A549 (cell line): ENCODE data around the gene HNF4A. TPM values are rescaled to one million over a fixed set of nuclear protein-coding genes. Genes with fewer than 3 reads are reported as not detected.

Experiments used
- ATAC-seq, 2 experiments: fragments of 200-7000 bp in 1 of 2; fragments of >200 bp in 1 of 2; cut with Nextera tagmentation in 1 of 2; cut with Tn5 transposase in 1 of 2; 3 replicates each; pipeline versions ENCODE4 v1.8.0 to v1.9.1; 2018 to 2020; ENCODE audit warnings: mild to moderate bottlenecking in 1 of 2, moderate library complexity in 1 of 2
- CTCF ChIA-PET: fragments of 300-600 bp; sonication (Branson Sonifier 250); formaldehyde crosslinking; extraction: SDS; loops from one replicate; lab custom pipeline; 2021; ENCODE audit warnings: antibody characterized with exemption, inconsistent platforms; lab: Yijun Ruan, JAX
- POLR2A ChIA-PET: fragments of 350-600 bp; formaldehyde crosslinking; extraction: SDS; loops from one replicate; lab custom pipeline; 2021; ENCODE audit warnings: antibody characterized with exemption, inconsistent platforms; lab: Yijun Ruan, JAX
- DNase-seq, 2 experiments: peaks; one replicate each; pipeline versions ENCODE4 v3.0.0 to v3.0.0-alpha.2; 2011 to 2016; ENCODE audit warnings: low read depth in 1 of 2, low spot score in 1 of 2
- FAIRE-seq: peaks from 2 replicates; lab custom pipeline; 2011; peaks lifted over from hg19 to GRCh38; lab: Jason Lieb, UNC
- H3K27ac ChIP-seq, 2 experiments: fragments of >200 bp; sonication (Bioruptor Twin); formaldehyde crosslinking; 3 replicates each; pipeline ENCODE4 v1.5.1; 2016 to 2017
- H3K4me1 ChIP-seq: fragments of >200 bp; sonication (Bioruptor Twin); formaldehyde crosslinking; 3 replicates; pipeline ENCODE4 v1.6.1; 2016
- H3K4me2 ChIP-seq: fragments of >200 bp; sonication (Bioruptor Twin); formaldehyde crosslinking; 3 replicates; pipeline ENCODE4 v1.6.1; 2016
- H3K4me3 ChIP-seq: fragments of >200 bp; sonication (Bioruptor Twin); formaldehyde crosslinking; 3 replicates; pipeline ENCODE4 v1.5.1; 2016
- H3K9me3 ChIP-seq: fragments of >200 bp; sonication (Bioruptor Twin); formaldehyde crosslinking; 3 replicates; pipeline ENCODE4 v1.6.1; 2016
- CEBPB ChIP-seq, 2 experiments: fragments of >200 bp in 1 of 2; sonication (Bioruptor Twin) in 1 of 2; formaldehyde crosslinking in 1 of 2; IDR thresholded peaks; 2 replicates each; pipeline ENCODE4 v1.6.1; 2012 to 2016
- EP300 ChIP-seq, 2 experiments: fragments of >200 bp; sonication (Bioruptor Twin); formaldehyde crosslinking; IDR thresholded peaks; 2 replicates in 1 of 2; 3 replicates in 1 of 2; pipeline ENCODE4 v1.6.1; 2016 to 2017
- FOSB ChIP-seq: fragments of 250-450 bp; sonication (Bioruptor Pico); IDR thresholded peaks from 2 replicates; pipeline ENCODE4 v1.5.0; 2020; ENCODE audit warnings: mild to moderate bottlenecking, moderate library complexity
- GATA3 ChIP-seq: IDR thresholded peaks from 2 replicates; pipeline ENCODE4 v1.6.1; 2012; ENCODE audit warnings: borderline replicate concordance
- HDAC2 ChIP-seq: fragments of 200-600 bp; sonication (generic); IDR thresholded peaks from 2 replicates; pipeline ENCODE4 v1.6.1; 2016
- HEYL ChIP-seq: fragments of 250-450 bp; sonication (Bioruptor Pico); IDR thresholded peaks from 2 replicates; pipeline ENCODE4 v1.8.0; 2021; ENCODE audit warnings: mild to moderate bottlenecking, moderate library complexity
- JUNB ChIP-seq: fragments of >200 bp; sonication (Bioruptor Twin); formaldehyde crosslinking; IDR thresholded peaks from 2 replicates; pipeline ENCODE4 v1.6.1; 2016
- KDM1A ChIP-seq: fragments of 200-600 bp; sonication (generic); IDR thresholded peaks from 2 replicates; pipeline ENCODE4 v1.6.1; 2016; ENCODE audit warnings: low read depth, mild to moderate bottlenecking
- KDM5A ChIP-seq: fragments of 200-600 bp; sonication (generic); IDR thresholded peaks from 2 replicates; pipeline ENCODE4 v1.6.1; 2016; ENCODE audit warnings: antibody characterized with exemption, mild to moderate bottlenecking
- MAFK ChIP-seq: fragments of 450-650 bp; IDR thresholded peaks from 2 replicates; pipeline ENCODE4 v1.6.1; 2014; ENCODE audit not compliant: partially characterized antibody
- NPAS2 ChIP-seq: fragments of 250-450 bp; sonication (Bioruptor Pico); IDR thresholded peaks from 2 replicates; pipeline ENCODE4 v1.8.0; 2022; ENCODE audit warnings: mild to moderate bottlenecking, moderate library complexity, borderline replicate concordance
- RAD21 ChIP-seq, 2 experiments: fragments of >200 bp in 1 of 2; sonication (Bioruptor Twin) in 1 of 2; formaldehyde crosslinking in 1 of 2; IDR thresholded peaks in 1 of 2; conservative IDR thresholded peaks in 1 of 2; 2 replicates in 1 of 2; 3 replicates in 1 of 2; pipeline ENCODE4 v1.6.1; 2012 to 2018; ENCODE audit warnings: inconsistent platforms in 1 of 2
- TFCP2L1 ChIP-seq: fragments of 250-450 bp; sonication (Bioruptor Pico); IDR thresholded peaks from 2 replicates; pipeline ENCODE4 v1.5.0; 2021; ENCODE audit warnings: mild to moderate bottlenecking
- TP53 ChIP-seq: fragments of 250-450 bp; sonication (Bioruptor Pico); IDR thresholded peaks from 2 replicates; pipeline ENCODE4 v1.5.0; 2021; ENCODE audit warnings: mild to moderate bottlenecking, moderate library complexity
- ZFP36 ChIP-seq: fragments of 450-650 bp; IDR thresholded peaks from 2 replicates; pipeline ENCODE4 v1.6.1; 2014; ENCODE audit warnings: borderline replicate concordance; ENCODE audit not compliant: partially characterized antibody
- WGBS: methylation state at CpG from one replicate; pipeline ENCODE4 v1.1.6; 2017; ENCODE audit errors: missing lambda C conversion rate; 5-methylcytosine and 5-hydroxymethylcytosine counted together
- polyA plus RNA-seq, 4 experiments: library from polyadenylated mRNA; depleted of rRNA in 3 of 4; stranded (reverse); fragments of >200 nt; fragmentation: RNase III in 1 of 4; extraction: RNeasy Plus Mini Kit Qiagen cat#74134 plus additional on column Dnase treatment in 1 of 4; gene quantifications; 2 replicates in 3 of 4; 3 replicates in 1 of 4; pipeline ENCODE4 v1.2.3, GENCODE V29; 2011 to 2017
- TF ChIP-seq, protein P1 (sequence below): fragments of 200-600 bp; sonication (generic); IDR thresholded peaks from 2 replicates; pipeline ENCODE4 v1.6.1; 2016; ENCODE audit warnings: antibody characterized with exemption, mild to moderate bottlenecking, moderate library complexity
- TF ChIP-seq, protein P2 (sequence below): fragments of 150-350 bp; IDR thresholded peaks from 2 replicates; pipeline ENCODE4 v1.6.1; 2014; ENCODE audit warnings: low read depth, mild to moderate bottlenecking, low read length
- TF ChIP-seq, protein P3 (sequence below): IDR thresholded peaks from 2 replicates; pipeline ENCODE4 v1.6.1; 2012; ENCODE audit warnings: low read depth, borderline replicate concordance

Gene HNF4A
- polyA plus RNA-seq, 2 of the 4 experiments (the other 2 are of a cell fraction), result 20.0 to 26.2 TPM

DNA sequence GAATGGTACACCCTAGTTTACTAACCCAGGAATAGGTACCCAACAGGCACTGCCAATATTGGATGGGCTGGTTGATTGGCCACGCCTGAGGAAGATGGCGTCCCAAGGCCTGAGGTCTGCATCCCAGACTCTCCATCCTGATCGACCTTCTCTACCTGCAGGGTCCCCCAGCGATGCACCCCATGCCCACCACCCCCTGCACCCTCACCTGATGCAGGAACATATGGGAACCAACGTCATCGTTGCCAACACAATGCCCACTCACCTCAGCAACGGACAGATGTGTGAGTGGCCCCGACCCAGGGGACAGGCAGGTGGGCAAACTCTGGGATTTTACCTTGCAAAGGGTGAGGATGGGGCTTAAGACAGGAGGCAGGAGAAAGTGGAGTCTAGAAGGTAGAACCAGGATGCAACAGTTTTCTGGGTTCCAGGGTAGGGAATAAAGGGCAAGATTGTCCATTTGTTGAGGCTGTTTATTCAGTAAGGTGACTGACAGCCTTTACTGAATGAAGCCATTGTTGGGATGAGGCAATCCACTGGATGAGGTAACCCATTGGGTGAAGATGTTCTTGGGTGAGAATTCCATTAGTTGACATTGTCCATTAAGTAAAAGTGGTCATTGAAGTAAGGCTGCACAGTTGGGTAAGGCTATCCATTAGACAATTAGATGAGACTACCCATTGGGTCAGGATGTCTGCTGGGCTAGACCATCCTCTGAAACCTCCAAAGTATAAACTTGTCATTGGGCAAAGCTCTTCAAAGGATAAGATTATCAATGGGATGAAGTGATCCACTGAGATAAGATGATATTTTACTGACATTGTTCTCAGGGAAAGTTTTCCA, 72.9 kb downstream of the HNF4A start:
- DNase-seq (no peak), ATAC-seq (no peak), FAIRE-seq (no peak)
- CTCF ChIA-PET, result interaction anchor here (0.8 to 1.6 kb wide), 3 partner anchors 21 to 213 kb away, joined by 3 to 5 read pairs (median 3); no protein-coding TSS in a partner anchor
- no peak overlapping the region for H3K27ac ChIP-seq
- WGBS, result 72% methylated on average over 5 of the region's 8 CpGs
- H3K4me2 ChIP-seq, result no peak overlapping the region
- POLR2A ChIA-PET, result no interaction called here
- TF ChIP-seq, protein P1, sequence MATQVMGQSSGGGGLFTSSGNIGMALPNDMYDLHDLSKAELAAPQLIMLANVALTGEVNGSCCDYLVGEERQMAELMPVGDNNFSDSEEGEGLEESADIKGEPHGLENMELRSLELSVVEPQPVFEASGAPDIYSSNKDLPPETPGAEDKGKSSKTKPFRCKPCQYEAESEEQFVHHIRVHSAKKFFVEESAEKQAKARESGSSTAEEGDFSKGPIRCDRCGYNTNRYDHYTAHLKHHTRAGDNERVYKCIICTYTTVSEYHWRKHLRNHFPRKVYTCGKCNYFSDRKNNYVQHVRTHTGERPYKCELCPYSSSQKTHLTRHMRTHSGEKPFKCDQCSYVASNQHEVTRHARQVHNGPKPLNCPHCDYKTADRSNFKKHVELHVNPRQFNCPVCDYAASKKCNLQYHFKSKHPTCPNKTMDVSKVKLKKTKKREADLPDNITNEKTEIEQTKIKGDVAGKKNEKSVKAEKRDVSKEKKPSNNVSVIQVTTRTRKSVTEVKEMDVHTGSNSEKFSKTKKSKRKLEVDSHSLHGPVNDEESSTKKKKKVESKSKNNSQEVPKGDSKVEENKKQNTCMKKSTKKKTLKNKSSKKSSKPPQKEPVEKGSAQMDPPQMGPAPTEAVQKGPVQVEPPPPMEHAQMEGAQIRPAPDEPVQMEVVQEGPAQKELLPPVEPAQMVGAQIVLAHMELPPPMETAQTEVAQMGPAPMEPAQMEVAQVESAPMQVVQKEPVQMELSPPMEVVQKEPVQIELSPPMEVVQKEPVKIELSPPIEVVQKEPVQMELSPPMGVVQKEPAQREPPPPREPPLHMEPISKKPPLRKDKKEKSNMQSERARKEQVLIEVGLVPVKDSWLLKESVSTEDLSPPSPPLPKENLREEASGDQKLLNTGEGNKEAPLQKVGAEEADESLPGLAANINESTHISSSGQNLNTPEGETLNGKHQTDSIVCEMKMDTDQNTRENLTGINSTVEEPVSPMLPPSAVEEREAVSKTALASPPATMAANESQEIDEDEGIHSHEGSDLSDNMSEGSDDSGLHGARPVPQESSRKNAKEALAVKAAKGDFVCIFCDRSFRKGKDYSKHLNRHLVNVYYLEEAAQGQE, result no peak
- no peaks in the 10 kb centered on the region for H3K4me1 ChIP-seq
- no peaks in the 10 kb centered on the region for H3K9me3 ChIP-seq
- H3K4me3 ChIP-seq, result no peak overlapping the region

DNA sequence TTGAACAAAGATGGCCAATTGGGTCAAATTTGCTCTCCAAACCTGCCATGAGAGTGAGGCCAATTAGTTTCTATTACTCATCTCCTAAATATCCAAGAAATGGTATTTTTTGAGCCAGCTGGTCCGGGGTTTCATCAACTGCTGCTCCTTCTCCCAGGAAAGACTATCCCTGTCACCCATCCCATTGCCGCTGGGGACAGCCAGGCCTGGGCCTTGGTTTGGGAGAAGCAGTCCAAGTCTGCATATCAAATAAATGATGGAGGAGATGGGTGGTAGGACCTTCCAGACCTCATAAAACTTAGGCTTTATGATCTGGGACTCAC, 73.5 kb downstream of the HNF4A start:
- H3K4me2 ChIP-seq, result no peak overlapping the region
- no peak overlapping the region for H3K4me3 ChIP-seq
- no peak for DNase-seq
- WGBS, result 65% methylated on average over 2 of the region's 2 CpGs
- ATAC-seq, result no peak
- TF ChIP-seq TFCP2L1, result no peak
- no peak for TF ChIP-seq HEYL (CRISPR knock-in tag)
- TF ChIP-seq HDAC2, result no peak
- no peak for TF ChIP-seq KDM1A
- no peak for TF ChIP-seq CEBPB (IDR thresholded peaks at IDR 0.05)
- TF ChIP-seq TP53 (CRISPR knock-in tag), result no peak
- TF ChIP-seq, protein P2, sequence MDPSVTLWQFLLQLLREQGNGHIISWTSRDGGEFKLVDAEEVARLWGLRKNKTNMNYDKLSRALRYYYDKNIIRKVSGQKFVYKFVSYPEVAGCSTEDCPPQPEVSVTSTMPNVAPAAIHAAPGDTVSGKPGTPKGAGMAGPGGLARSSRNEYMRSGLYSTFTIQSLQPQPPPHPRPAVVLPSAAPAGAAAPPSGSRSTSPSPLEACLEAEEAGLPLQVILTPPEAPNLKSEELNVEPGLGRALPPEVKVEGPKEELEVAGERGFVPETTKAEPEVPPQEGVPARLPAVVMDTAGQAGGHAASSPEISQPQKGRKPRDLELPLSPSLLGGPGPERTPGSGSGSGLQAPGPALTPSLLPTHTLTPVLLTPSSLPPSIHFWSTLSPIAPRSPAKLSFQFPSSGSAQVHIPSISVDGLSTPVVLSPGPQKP, result no peak
- no peak for TF ChIP-seq MAFK
- TF ChIP-seq FOSB (CRISPR knock-in tag), result no peak
- TF ChIP-seq KDM5A, result no peak
- TF ChIP-seq NPAS2, result no peak
- no peak for TF ChIP-seq GATA3
- TF ChIP-seq RAD21 (conservative IDR thresholded peaks at IDR 0.05 in 1 of 2, IDR thresholded peaks at IDR 0.05 in 1 of 2), result no peak
- TF ChIP-seq, protein P3, sequence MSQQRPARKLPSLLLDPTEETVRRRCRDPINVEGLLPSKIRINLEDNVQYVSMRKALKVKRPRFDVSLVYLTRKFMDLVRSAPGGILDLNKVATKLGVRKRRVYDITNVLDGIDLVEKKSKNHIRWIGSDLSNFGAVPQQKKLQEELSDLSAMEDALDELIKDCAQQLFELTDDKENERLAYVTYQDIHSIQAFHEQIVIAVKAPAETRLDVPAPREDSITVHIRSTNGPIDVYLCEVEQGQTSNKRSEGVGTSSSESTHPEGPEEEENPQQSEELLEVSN, result no peak
- no peak for TF ChIP-seq ZFP36
- no peak for TF ChIP-seq EP300 (IDR thresholded peaks at IDR 0.05)
- TF ChIP-seq JUNB, result no peak
- H3K9me3 ChIP-seq, result no peaks in the 10 kb centered on the region
- FAIRE-seq, result no peak
- ChIA-PET POLR2A (no interaction called here), CTCF (no interaction called here)
- no peak overlapping the region for H3K27ac ChIP-seq
- H3K4me1 ChIP-seq, result no peaks in the 10 kb centered on the region
